ENCODE results near the gene NTN3. TPM values are rescaled to one million over a fixed set of nuclear protein-coding genes. Genes with fewer than 3 reads are reported as not detected.
A peak's percentile ranks its signal among the peaks of the same experiment; 100 is the strongest.

Gene NTN3
- total RNA-seq, 1 donor = 0.36 TPM

DNA sequence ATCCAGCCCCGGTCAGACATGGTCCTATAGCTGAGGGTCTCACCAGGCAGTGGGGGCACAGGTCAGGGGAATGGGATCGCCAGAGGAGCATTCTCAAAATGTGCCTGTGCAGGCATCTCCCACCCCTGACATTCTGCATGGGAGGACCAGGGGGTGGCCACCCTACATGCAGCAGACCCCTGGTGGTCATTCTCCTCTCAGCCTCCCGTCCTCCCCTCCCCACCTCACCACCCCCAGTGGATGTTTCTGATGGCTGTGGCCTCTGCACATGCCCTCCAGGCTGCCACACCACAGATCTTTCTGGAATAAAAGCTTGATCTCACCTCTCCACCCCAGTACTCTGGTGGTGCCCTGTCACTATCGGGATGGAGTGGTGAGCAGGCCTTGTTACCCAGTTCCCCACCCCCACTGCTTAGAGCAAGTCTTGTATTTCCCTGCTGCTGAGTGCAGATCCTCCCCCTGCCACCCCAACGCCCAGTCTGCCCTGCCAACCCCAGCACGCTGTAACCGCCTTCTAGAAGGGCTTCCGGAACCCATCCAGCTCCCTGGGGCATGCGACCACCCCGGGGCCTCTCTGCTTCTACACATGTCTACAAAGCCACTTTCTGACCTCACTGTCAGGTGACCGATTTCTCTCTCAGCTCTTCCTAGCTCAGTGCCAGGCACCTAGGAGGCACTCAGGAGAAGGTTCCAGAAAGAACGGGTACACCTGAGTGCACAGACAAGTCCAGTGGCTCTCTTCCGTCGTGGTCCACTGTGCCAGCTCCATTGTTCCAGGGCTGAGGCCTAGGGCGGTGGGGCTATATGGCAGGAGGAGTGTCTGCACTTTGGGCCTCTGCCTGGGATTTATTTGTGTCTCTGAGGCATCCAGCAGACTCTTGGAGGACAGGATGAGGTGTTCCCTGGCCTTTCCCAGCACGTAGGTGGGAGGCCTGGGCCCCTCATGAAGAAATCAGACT, 13.1 kb downstream of the NTN3 start:
- no peak overlapping the region for H3K27ac ChIP-seq (ENCODE audit: low read depth, low read length)
- TF ChIP-seq, protein P1, sequence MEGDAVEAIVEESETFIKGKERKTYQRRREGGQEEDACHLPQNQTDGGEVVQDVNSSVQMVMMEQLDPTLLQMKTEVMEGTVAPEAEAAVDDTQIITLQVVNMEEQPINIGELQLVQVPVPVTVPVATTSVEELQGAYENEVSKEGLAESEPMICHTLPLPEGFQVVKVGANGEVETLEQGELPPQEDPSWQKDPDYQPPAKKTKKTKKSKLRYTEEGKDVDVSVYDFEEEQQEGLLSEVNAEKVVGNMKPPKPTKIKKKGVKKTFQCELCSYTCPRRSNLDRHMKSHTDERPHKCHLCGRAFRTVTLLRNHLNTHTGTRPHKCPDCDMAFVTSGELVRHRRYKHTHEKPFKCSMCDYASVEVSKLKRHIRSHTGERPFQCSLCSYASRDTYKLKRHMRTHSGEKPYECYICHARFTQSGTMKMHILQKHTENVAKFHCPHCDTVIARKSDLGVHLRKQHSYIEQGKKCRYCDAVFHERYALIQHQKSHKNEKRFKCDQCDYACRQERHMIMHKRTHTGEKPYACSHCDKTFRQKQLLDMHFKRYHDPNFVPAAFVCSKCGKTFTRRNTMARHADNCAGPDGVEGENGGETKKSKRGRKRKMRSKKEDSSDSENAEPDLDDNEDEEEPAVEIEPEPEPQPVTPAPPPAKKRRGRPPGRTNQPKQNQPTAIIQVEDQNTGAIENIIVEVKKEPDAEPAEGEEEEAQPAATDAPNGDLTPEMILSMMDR (IDR thresholded peaks at IDR 0.05; ENCODE audit: extremely low read depth, low read depth, low read length) = no peak
- H3K4me3 ChIP-seq (ENCODE audit: insufficient read depth, low read length) = peak overlapping the region; percentile 66
- no peaks in the 10 kb centered on the region for H3K9me3 ChIP-seq (ENCODE audit: low read depth, low read length)
- H3K36me3 ChIP-seq (ENCODE audit: insufficient read depth, low read length) = no peaks in the 10 kb centered on the region
- no peak overlapping the region for H2AFZ ChIP-seq (ENCODE audit: low read length)
- H3K27me3 ChIP-seq (ENCODE audit: insufficient read depth, low read length) = no peaks in the 10 kb centered on the region
- H3K4me1 ChIP-seq (ENCODE audit: insufficient read depth, low read length) = peaks cover 14% of the 10 kb centered on the region
- peaks cover 49% of the 10 kb centered on the region for H3K79me2 ChIP-seq (ENCODE audit: insufficient read depth, low read length)
- peak overlapping the region; percentile 81 for H3K4me2 ChIP-seq (ENCODE audit: insufficient read depth, low read length)
- H4K20me1 ChIP-seq (ENCODE audit: insufficient read depth, low read length) = peaks cover 20% of the 10 kb centered on the region
- peak; percentile 66 for DNase-seq (ENCODE audit: insufficient read length, low spot score, missing footprints)

- TF ChIP-seq, protein P1 (IDR thresholded peaks at IDR 0.05; ENCODE audit: extremely low read depth, low read depth, low read length) = no peak
- Histone ChIP-seq H3K9me3 (ENCODE audit: low read depth, low read length) (no peaks in the 10 kb centered on the region), H4K20me1 (ENCODE audit: insufficient read depth, low read length) (peaks cover 23% of the 10 kb centered on the region), H3K36me3 (ENCODE audit: insufficient read depth, low read length) (no peaks in the 10 kb centered on the region), H3K4me1 (ENCODE audit: insufficient read depth, low read length) (peaks cover 14% of the 10 kb centered on the region), H3K4me2 (ENCODE audit: insufficient read depth, low read length) (no peak overlapping the region), H3K27ac (ENCODE audit: low read depth, low read length) (no peak overlapping the region), H2AFZ (ENCODE audit: low read length) (no peak overlapping the region), H3K4me3 (ENCODE audit: insufficient read depth, low read length) (no peak overlapping the region), H3K79me2 (ENCODE audit: insufficient read depth, low read length) (peaks cover 54% of the 10 kb centered on the region), H3K27me3 (ENCODE audit: insufficient read depth, low read length) (no peaks in the 10 kb centered on the region)
- DNase-seq (ENCODE audit: insufficient read length, low spot score, missing footprints) = peak; percentile 41
Observed at GRCh38 chr16:2484898-2485508, 13.9 kb downstream of the NTN3 start.

DNA sequence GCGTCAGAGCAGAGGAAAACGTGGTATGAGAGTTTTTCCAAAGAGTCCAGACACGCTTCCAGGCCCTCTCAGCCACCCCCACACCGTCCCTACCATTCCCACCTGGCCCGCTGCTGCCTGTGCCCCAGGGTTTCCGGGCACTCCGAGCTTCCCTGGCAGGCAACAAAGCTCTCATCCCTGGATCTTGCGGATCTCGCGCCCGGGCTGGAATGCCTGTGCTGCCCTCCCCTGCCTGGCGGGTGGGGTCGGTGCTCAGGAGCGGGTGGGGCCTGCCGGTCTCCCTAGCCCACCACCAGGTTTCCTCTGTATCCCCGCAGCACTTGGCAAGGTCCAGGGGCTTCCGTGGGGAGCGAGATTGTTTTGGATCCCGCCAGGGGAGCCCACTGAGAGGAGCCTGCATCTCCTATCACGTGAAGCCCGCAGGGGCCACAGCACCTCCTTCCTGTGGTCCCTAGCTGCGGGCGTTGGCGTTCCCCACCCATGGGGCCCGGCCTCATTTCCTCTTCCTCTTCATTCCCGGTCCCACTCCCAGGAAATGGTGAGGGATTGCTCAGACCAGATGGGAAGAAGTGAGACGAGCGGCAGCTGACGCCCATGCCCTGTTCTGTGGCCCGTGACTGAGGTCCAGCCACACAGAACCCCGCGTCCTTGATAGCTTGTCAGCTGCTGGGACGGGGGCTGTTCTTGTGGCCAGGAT, 14.9 kb downstream of the NTN3 start:
- TF ChIP-seq, protein P1 (IDR thresholded peaks at IDR 0.05; ENCODE audit: extremely low read depth, low read depth, low read length) = no peak
- peaks cover 14% of the 10 kb centered on the region for H3K4me1 ChIP-seq (ENCODE audit: insufficient read depth, low read length)
- H3K27ac ChIP-seq (ENCODE audit: low read depth, low read length) = no peak overlapping the region
- H2AFZ ChIP-seq (ENCODE audit: low read length) = no peak overlapping the region
- H3K79me2 ChIP-seq (ENCODE audit: insufficient read depth, low read length) = peaks cover 61% of the 10 kb centered on the region
- peaks cover 26% of the 10 kb centered on the region for H4K20me1 ChIP-seq (ENCODE audit: insufficient read depth, low read length)
- H3K4me2 ChIP-seq (ENCODE audit: insufficient read depth, low read length) = no peak overlapping the region
- H3K27me3 ChIP-seq (ENCODE audit: insufficient read depth, low read length) = no peaks in the 10 kb centered on the region
- DNase-seq (ENCODE audit: insufficient read length, low spot score, missing footprints) = peak; percentile 46
- peaks cover 4% of the 10 kb centered on the region for H3K36me3 ChIP-seq (ENCODE audit: insufficient read depth, low read length)
- no peak overlapping the region for H3K4me3 ChIP-seq (ENCODE audit: insufficient read depth, low read length)
- no peaks in the 10 kb centered on the region for H3K9me3 ChIP-seq (ENCODE audit: low read depth, low read length)
